Measurements from ENCODE around the gene PDCD7.

PDCD7 gene

DNA sequence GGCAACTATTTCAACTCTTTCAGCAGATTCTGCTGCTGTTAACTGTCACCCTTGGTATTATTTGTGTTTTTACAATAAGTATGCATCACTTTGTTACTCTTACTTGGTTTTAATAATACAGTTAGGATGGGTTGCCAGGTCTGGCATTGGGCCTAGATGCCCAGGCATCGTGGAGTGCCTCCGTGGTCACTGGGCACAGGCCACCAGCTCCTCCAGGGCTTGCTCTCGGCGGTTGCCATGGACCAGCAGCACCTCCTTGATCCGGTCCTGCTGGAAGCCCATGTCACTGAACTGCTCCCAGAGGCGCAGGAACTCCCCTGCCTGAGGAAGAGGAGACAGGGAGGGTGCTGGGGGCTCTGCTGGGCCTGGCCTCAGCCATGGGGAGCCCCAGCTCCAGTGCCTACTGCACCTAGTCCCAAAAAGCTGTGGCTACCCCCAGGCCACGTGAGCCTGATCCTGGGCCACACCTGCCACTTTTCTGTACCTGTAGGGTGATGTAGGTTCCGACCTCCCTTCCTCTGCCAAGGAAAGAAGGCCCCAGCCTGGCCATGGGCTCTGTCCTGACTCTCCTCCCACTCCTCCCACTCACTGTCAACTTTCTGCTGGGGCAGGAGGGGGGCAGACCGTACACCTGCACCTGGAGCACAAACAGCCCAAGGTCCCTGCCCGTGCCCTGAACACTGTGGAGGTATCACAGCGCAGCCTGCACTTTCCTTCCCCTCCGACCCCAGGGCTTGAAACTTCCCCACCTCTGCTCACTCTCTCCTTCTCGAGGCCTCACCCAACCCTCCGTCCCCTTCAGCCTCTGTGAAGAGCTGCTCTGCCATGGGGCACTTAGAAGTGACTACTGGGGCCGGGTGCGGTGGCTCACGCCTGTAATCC is 40.5 kb downstream of the PDCD7 start:
- no peak for TF ChIP-seq EZH2 (IDR thresholded peaks at IDR 0.05; ENCODE audit: borderline replicate concordance, low read length)
- TF ChIP-seq, protein P1, sequence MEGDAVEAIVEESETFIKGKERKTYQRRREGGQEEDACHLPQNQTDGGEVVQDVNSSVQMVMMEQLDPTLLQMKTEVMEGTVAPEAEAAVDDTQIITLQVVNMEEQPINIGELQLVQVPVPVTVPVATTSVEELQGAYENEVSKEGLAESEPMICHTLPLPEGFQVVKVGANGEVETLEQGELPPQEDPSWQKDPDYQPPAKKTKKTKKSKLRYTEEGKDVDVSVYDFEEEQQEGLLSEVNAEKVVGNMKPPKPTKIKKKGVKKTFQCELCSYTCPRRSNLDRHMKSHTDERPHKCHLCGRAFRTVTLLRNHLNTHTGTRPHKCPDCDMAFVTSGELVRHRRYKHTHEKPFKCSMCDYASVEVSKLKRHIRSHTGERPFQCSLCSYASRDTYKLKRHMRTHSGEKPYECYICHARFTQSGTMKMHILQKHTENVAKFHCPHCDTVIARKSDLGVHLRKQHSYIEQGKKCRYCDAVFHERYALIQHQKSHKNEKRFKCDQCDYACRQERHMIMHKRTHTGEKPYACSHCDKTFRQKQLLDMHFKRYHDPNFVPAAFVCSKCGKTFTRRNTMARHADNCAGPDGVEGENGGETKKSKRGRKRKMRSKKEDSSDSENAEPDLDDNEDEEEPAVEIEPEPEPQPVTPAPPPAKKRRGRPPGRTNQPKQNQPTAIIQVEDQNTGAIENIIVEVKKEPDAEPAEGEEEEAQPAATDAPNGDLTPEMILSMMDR (IDR thresholded peaks at IDR 0.05; ENCODE audit: low read length), result no peak
- Histone ChIP-seq H3K4me2 (ENCODE audit: low read length) (no peak overlapping the region), H3K36me3 (ENCODE audit: insufficient read depth, low read length) (peaks cover 5% of the 10 kb centered on the region; the same call in 1 of the 2 replicates), H3K4me1 (ENCODE audit: insufficient read depth, low read length, severe bottlenecking) (no peaks in the 10 kb centered on the region), H3K4me3 (ENCODE audit: low read depth, low read length, poor library complexity, severe bottlenecking) (no peak overlapping the region), H3K79me2 (ENCODE audit: insufficient read depth, low read length) (no peaks in the 10 kb centered on the region), H3K9ac (ENCODE audit: low read length) (no peak overlapping the region), H4K20me1 (ENCODE audit: insufficient read depth, low read length) (no peaks in the 10 kb centered on the region), H3K27ac (ENCODE audit: low read depth, low read length, poor library complexity, severe bottlenecking) (no peak overlapping the region), H3K9me3 (ENCODE audit: low read length) (no peaks in the 10 kb centered on the region), H3F3A (ENCODE audit: insufficient read depth, low read length) (no peaks in the 10 kb centered on the region), H2AFZ (ENCODE audit: low read length) (no peak overlapping the region), H3K27me3 (ENCODE audit: insufficient read depth, low read length) (no peaks in the 10 kb centered on the region), H3K9me2 (ENCODE audit: low read depth, low read length) (no peaks in the 10 kb centered on the region)

- no peaks in the 10 kb centered on the region for H3K9me3 ChIP-seq (ENCODE audit: low read length)
- H3K36me3 ChIP-seq (ENCODE audit: insufficient read depth, low read length), result no peaks in the 10 kb centered on the region
- no peaks in the 10 kb centered on the region for H3K79me2 ChIP-seq (ENCODE audit: insufficient read depth, low read length)
- TF ChIP-seq, protein P1 (IDR thresholded peaks at IDR 0.05; ENCODE audit: low read length), result no peak
- TF ChIP-seq EZH2 (IDR thresholded peaks at IDR 0.05; ENCODE audit: borderline replicate concordance, low read length), result no peak
- no peak overlapping the region for H3K27ac ChIP-seq (ENCODE audit: low read depth, low read length, poor library complexity, severe bottlenecking)
- H3K27me3 ChIP-seq (ENCODE audit: insufficient read depth, low read length), result no peaks in the 10 kb centered on the region
- no peaks in the 10 kb centered on the region for H3K9me2 ChIP-seq (ENCODE audit: low read depth, low read length)
- no peak overlapping the region for H2AFZ ChIP-seq (ENCODE audit: low read length)
- H3K4me1 ChIP-seq (ENCODE audit: insufficient read depth, low read length, severe bottlenecking), result no peaks in the 10 kb centered on the region
- H4K20me1 ChIP-seq (ENCODE audit: insufficient read depth, low read length), result no peaks in the 10 kb centered on the region
- H3F3A ChIP-seq (ENCODE audit: insufficient read depth, low read length), result no peaks in the 10 kb centered on the region
- no peak overlapping the region for H3K4me3 ChIP-seq (ENCODE audit: low read depth, low read length, poor library complexity, severe bottlenecking)
- no peak overlapping the region for H3K9ac ChIP-seq (ENCODE audit: low read length)
- H3K4me2 ChIP-seq (ENCODE audit: low read length), result no peak overlapping the region
Measured at GRCh38 chr15:65091946-65092770, 41.5 kb downstream of the PDCD7 start.

DNA sequence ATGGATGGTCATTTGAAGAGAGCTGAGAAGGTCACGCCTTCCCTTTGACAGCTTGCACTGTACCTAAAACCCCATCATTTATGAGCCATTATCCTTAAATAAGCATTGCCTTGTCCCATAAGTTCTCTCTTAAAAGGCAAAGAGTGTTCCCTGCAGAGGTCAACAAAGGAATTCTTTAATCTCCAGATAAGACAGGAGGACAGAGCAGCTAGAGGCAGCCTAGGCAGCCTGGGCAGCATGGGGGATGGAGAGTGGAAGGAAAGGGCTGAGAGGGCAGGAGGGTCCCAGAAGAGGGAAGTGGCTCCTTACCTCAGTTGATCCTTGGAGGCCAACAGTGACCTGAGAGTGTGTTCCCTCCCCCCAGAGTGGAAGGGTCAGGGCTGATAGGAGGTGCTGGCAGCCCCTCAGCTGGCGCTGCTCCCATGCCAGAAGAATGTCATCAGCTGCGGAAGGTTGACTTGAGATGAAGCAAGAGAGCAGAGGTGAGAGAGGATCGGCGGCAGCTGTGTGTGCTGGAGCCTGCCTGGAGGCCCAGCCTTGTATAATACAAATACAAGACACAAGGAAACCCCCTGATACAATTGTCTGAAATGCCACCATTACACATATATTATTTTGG is 44.3 kb downstream of the PDCD7 start:
- Histone ChIP-seq H3K4me1 (ENCODE audit: insufficient read depth, low read length, severe bottlenecking) (no peaks in the 10 kb centered on the region), H3K4me2 (ENCODE audit: low read length) (no peak overlapping the region), H3F3A (ENCODE audit: insufficient read depth, low read length) (no peaks in the 10 kb centered on the region), H3K27ac (ENCODE audit: low read depth, low read length, poor library complexity, severe bottlenecking) (no peak overlapping the region), H2AFZ (ENCODE audit: low read length) (no peak overlapping the region), H3K36me3 (ENCODE audit: insufficient read depth, low read length) (no peaks in the 10 kb centered on the region), H3K79me2 (ENCODE audit: insufficient read depth, low read length) (no peaks in the 10 kb centered on the region), H3K4me3 (ENCODE audit: low read depth, low read length, poor library complexity, severe bottlenecking) (no peak overlapping the region), H3K9me3 (ENCODE audit: low read length) (no peaks in the 10 kb centered on the region), H3K9ac (ENCODE audit: low read length) (no peak overlapping the region), H3K27me3 (ENCODE audit: insufficient read depth, low read length) (no peaks in the 10 kb centered on the region), H3K9me2 (ENCODE audit: low read depth, low read length) (no peaks in the 10 kb centered on the region), H4K20me1 (ENCODE audit: insufficient read depth, low read length) (no peaks in the 10 kb centered on the region)
- TF ChIP-seq, protein P1 (IDR thresholded peaks at IDR 0.05; ENCODE audit: low read length), result no peak
